DMS79 treated with DMSO at 0.1 percent for 48 hours (cell line): ENCODE measurements around the gene LMOD2.

Source experiments
- DNase-seq: peaks from one replicate; lab custom pipeline; 2025; lab: John Stamatoyannopoulos, UW

LMOD2 gene

DNA sequence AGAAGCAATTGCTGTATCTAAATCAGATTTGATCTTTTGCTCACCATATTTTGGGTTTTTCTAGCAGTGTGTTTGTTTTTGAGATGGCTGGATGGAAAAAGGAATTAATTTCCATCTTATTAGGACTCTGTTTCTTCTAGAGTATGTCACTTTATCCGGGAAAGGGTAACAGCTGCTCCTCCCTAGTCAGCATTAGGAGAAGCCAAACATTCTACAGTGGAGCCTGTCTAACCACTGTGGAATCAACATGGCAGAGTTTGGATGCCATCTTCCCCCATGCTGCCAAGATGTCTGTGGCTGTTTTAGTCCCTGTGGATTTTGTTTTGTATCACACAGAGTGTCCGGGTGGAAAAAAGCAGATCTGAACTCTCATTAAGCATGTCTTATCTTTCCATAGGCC lies 16.0 kb upstream of the LMOD2 start:
- DNase-seq, result no peak

DNA sequence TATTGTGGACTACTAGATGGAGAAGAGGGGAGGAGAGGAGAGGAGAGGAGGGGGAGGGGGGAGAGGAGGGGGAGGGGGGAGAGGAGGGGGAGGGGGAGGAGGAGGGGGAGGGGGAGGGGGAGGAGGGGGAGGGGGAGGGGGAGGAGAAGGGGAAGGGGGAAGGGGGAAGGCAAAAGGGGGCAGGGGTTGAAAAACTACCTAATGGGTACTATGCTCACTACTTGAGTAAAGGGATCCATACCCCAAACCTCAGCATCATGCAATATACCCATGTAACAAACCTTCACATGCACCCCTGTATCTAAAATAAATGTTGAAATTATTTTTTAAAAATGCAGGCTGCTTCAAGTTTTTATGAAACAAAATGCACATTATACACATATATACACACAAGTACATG lies 15.1 kb upstream of the LMOD2 start:
- DNase-seq, result no peak

DNA sequence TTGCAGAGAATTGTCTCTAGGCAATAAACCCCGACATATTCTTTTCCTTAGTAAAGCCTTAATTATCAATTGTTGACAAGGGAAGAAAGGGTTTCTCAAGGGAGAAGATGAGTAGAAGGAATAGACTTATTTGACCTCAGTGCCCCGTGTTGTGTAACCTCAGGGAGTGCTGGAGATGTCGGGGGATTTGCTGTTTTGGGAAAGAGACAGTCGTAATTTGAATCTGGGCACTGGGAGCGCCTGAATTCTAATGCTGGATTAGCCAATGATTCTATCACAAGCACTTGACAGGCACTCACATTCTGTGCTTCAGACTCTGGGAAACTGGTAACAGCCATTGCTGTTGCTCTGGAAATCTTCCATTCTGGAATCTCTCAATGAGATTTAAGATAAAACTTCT lies 13.8 kb upstream of the LMOD2 start:
- no peak for DNase-seq

DNA sequence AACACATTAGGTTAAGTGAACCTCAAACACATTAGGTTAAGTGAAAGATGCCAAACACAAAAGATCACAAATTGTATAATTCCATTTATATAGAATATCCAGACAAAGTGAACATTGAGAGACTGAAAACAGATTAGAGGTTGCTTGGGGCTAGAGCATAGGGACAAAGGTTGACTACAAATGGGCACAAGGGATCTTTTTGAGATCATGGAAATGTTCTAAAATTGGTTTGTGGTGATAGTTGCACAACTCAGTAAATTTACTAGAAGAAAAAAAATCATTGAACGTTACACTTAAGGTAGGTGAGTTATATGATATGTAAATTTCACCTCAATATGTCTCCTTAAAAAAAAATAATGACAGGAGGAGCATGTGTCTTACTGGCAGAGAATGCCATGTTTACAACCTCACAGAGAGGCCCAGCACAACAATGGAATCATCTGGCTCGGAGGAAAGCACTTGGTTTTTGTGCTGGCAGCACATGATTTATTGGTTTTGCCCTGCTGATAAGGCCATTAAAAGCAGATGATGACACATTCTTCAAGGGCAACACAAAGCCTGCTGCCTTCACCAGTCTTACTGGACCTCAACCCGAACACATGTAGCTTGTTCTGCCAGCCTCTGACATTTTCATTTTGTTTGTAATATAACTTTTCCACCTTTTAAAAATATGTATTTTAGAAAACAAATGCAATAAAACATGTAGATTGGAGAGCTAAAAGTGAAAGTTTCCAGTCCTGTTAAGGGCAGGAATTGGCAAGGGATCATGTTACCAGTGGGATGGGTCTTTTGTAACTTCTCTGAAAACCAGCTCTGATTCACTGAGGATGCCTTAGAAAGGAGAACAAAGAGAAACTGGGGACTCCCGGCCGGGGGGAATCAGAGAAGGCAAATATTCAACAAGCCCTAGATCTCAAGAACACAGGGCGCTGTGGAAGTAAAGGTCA lies 11.9 kb upstream of the LMOD2 start:
- no peak for DNase-seq

DNA sequence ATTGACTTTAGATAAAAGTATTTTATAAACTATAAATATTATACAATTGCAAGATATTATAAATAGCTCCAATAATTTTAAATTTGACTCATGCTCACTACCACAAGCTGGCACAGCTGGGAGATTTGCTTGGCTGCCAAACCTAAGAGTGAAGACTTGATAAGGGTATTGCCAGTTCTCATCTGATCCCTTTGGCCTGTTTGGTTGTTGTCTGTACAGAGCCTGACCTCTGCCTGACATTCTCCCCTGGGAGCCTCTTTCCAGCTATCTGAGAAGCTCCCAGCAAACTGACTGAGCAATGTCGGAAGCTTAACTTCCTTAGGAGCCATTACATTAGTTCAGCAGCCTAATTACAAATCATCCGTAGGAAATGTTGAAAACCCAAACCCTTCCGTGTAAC lies 10.2 kb upstream of the LMOD2 start:
- DNase-seq, result no peak

DNA sequence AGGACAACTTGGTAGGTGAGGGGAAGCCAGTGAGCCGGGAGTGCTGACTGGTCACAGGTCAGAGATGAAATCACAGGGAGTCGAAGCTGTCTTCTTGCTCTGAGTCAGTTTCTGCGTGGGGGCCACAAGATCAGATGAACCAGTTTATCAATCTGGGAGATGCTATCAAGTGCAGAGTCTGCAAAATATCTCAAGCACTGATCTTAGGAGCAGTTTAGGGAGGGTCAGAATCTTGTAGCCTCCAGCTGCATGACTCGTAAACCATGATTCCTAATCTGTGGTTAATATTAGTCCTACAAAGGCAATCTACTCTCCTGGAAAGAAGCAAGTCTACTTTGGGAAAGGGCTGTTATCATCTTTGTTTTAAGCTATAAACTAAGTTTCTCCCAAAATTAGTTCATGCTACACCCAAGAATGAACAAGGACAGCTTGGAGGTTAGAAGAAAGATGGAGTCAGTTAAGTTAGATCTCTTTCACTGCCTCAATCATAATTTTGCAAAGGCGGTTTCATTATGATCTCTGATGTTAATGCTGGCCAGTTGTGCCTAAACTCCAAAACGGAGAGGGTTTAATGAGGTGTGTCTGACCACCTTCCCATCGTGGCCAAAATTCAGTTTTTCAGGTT lies 8.4 kb upstream of the LMOD2 start:
- no peak for DNase-seq

DNA sequence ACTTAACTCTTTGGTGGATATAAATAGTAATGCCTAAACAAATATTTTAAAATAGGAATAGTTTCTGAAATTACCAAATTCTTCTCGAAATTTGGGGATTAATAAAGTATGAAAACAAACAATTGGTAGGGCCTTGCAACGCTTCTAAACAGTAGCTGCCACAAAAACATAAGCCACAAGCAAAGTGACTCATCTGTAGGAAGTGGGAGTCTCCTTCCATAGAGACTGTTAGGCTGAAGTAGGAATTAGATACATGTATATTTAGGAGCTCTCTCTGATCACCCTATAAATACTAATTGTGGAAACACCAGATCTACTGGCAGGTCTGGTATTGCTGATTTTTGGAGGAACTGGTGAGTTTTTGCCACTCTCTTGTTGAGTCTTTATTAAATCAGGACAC lies 5.7 kb upstream of the LMOD2 start:
- no peak for DNase-seq

DNA sequence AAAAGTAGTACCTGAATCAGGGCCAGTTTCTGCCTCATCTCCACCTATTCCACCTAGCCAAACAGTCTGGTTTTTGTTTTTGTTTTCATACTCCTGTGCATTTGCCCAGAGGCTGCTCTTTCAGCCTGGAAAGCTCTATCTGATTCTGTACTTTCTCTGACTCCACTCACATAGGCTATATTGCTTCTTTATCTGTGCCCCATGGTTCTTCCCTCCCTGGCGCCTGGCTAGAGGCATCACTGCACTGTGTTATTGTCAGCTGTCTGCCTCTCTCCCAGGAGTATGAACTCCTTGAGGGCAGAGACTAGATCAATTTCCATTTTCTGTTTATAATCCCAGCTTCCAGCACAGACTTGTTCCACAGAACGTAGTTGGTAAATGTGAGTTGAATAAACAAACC lies 5.1 kb upstream of the LMOD2 start:
- no peak for DNase-seq

DNA sequence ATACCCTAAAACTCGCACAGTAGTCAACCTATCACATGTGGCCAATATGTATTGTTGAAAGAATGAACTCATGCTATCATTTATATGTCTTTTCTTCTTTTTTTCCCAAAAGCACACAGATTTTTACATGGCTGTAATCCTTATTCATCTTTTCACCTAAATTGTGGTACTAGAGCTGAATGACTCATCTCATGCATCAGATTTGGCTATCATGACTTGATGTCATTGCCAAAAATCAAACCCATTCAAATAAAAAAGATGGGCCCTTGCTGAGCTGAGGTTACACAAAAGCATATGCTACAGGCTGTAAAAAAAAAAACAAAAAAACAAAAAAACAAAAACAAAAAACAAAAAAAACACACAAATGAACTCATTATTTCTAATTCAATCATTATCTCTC lies 3.3 kb upstream of the LMOD2 start:
- no peak for DNase-seq

DNA sequence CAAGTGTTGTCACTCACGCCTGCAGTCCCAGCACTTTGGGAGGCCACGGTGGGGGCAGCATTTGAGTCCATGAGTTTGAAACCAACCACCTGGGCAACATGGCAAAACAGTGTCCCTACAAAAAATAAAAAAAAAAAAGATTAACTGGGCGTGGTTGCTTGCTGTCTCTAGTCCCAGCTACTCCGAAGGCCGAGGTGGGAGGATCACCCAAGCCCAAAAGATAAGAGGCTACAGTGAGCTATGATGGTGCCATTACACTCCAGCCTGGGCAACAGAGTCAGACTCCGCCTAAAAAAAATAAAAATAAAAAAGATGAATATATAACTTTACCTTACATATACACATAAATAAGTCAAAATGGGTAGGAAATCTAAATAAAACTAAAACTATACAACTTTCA lies 2.5 kb upstream of the LMOD2 start:
- DNase-seq, result no peak

DNA sequence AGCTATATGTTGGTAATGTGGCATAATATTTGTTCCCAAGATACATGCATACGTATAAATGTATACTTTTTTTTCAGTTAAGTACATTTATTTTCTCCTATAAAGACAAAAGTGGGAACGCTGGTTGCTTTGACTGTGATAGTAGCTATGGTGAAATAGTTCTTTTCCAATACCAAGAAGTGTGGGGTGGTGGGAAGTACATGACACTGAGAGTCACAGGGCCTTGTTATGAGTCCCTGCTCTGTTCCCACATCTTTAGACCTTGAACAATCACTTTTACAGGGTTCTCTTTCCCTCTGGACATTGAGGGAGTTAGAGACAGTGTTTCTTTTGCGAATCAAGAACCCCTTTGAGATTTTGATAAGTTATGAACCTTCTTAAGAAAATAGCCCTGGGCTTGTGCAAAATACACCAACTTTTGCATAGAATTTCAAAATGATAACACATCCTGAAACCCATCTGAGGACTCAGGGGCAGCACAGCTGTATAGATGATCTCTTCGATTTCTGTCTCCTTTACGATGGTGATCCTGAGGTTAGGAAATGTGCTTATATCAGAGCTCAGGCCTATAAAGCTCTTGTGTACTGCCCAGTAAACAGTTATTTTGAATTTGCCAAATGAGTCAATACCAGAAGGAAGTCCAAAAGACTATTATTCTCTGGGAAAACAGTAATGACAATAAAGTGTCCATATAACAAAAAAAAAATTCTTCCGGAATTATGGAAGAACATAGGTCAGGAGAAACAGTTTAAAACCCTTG lies 1.1 kb downstream of the LMOD2 start:
- DNase-seq, result no peak

DNA sequence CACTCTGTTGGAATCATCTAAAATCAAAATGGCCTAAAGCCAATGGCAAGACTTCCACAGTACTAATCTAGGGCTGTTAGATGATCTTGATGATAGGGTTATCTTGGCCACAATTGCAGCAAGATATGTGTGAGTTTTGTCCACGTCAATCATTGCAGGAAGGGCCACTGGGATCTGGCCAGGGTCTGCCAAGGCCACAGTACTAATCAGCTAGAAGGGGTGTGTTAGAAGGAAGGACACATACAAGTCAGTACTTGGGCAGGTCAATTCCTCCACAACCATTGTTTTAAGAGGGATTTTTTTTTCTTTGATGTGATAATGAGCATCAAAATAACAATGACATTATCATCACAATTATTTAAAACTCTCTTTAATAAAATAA lies 1.6 kb downstream of the LMOD2 start:
- no peak for DNase-seq

DNA sequence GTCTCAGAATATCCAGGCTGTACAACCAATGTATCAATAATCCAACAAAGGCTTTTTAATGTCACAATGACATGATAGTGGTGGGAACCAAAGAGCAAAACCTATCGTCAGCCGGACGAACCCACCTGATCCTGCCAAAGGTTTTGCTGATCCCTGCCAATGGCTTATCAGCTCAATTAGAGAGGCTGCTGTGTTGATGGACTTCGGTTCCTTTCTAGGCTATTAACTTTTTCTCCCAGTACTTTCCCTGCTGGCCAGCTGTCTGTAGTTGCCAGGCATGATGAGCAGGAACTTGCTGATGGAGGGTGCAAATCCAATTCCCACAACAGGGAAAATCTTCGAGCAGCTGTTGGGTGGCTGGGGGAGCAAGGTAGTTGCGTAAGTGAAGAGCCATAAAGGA lies 2.4 kb downstream of the LMOD2 start:
- DNase-seq, result no peak

DNA sequence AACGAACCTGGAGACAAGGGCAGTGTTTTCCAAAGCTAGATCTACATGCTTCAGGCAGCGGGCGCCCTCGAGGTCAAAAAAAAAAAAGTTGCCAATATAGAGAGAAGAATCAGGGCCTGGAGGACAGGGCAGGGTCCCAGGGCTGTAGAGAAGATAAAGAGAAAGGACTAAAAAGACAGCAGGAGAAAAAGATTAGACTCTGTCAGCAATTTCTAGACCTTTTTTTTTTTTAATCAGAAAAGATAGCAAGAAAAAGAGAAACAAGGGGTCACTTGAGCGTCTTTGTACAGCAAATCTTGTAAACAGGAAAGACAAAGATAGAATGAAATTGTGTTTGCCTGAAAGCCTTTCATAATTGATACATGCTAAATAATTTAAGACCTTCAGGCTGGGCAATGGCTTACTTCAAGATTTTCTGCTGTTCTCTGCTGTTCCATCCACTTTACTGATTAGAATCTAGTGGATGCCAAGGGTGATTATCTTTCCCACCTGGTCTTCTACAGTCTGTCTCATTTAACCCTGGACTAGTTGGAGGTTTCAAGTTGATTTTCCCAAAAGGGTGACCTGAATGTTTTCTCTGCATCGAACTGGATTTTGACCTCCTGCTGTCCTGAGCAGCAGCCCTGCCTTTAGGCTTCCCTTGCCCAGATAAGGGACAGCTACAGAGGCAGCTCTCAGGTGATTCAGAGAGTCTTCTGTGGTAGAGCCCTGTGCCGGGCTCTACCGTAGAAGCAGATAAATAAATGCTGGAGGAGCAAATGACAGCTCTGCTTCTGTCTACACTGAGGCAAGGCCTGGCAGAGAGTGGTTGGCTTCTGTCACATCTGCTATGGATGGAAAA lies 5.1 kb downstream of the LMOD2 start:
- no peak for DNase-seq

DNA sequence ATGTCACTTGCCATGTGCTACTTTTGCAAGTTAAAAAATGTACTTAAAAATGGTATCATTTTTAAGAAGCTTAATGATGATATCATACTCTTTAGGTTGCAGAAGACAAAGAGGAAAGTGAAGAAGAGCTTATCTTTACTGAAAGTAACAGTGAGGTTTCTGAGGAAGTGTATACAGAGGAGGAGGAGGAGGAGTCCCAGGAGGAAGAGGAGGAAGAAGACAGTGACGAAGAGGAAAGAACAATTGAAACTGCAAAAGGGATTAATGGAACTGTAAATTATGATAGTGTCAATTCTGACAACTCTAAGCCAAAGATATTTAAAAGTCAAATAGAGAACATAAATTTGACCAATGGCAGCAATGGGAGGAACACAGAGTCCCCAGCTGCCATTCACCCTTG lies 6.1 kb downstream of the LMOD2 start:
- DNase-seq, result no peak

DNA sequence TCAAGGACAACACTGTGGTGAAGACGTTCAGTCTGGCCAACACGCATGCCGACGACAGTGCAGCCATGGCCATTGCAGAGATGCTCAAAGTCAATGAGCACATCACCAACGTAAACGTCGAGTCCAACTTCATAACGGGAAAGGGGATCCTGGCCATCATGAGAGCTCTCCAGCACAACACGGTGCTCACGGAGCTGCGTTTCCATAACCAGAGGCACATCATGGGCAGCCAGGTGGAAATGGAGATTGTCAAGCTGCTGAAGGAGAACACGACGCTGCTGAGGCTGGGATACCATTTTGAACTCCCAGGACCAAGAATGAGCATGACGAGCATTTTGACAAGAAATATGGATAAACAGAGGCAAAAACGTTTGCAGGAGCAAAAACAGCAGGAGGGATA lies 6.6 kb downstream of the LMOD2 start:
- DNase-seq, result no peak

DNA sequence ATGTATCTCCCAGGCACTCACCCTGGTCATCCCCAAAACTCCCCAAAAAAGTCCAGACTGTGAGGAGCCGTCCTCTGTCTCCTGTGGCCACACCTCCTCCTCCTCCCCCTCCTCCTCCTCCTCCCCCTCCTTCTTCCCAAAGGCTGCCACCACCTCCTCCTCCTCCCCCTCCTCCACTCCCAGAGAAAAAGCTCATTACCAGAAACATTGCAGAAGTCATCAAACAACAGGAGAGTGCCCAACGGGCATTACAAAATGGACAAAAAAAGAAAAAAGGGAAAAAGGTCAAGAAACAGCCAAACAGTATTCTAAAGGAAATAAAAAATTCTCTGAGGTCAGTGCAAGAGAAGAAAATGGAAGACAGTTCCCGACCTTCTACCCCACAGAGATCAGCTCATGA lies 7.1 kb downstream of the LMOD2 start:
- DNase-seq, result no peak

DNA sequence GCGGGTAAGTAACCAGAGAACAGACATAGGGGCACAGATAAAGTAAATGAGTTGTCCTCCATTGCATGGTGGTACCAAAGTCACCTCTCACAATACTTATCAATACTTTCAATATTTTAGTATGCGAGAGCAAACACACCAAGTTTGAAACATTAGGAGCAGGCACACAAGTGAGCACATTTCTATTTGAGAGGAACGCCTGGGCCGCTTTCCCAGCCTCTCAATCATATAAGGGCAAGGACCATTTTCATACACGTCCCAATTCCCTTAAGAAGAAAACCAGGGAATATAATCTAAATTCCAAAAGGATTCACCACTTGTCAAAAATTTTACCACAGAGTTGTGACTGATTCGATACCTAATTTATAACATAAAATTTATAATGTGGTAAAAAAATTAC lies 7.5 kb downstream of the LMOD2 start:
- DNase-seq, result no peak

DNA sequence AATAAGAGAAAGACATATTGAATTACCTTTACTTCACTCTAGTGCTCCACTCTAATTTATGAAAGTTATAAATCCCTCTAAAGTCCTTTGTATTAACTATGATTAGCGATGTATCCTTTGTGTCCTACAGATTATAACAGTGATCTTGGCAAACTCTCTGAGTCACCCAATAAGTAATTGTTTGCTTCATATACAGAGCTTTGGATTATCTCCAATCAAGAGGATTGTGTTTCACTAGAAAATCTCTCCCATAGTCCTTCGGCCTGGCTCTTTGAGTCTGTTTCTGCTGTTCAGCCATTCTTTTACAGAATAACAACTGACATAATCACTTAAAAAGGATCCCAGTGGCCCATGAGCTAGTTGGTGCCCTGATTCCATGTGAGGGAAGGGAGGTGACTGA lies 9.5 kb downstream of the LMOD2 start:
- no peak for DNase-seq

DNA sequence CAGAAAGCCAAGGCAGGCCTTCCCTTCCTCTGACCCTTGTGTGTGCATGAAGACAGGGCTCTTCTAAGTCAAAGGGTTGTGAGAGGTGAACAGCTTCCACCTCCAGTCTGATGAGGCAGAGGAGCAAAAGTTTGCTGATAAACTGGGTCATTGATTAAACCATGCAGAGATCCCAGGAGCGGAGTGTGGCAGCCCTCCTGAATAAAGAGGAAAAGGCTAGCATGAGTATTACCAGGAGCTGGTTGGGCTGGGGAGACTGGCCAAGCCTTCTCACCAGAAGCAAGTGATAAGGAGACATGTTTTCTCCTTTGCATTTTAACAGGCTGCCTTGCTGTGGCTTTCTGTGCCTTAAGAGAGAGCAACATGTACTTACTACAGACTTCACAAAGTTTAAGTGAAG lies 10.2 kb downstream of the LMOD2 start:
- DNase-seq, result no peak

DNA sequence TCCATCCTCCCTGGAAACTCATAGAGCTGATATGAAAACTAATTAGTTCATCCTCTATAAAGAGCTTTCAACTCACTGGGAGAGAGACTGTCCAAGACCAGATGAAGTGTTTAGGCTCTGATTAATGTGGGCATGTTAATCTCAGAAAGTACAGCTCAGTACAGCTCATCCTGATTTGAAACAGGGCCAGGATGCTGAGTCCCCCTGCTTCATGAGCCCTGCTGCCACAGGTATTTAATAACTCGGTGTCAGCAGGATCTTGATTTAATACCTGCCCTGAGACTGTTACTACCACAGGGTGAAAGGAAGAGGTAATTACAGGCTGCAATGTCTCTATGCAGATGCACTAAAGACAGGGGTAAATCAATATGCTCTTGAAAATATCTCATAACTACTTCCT lies 10.8 kb downstream of the LMOD2 start:
- DNase-seq, result no peak

DNA sequence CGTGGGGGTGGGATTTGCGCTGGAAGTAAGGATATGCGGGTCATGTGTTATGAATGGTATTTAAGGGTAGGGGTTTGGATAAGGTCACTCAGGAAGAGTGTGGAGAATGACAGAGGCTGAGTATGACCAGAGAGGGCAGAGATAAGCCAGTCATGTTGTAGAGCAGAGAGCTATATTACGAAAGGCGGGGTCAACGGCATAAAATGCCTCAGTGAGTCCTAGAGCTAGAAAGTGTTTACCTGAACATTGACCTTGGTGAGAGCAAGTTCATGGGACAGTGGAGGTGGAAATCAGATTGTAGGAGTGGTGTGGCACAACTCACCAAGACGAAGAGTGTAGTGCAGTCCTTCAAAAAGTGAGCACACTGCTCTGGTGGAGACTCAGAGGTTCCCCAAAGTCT lies 13.8 kb downstream of the LMOD2 start:
- DNase-seq, result no peak
